PC-3 (cell line): ENCODE data around the gene LIPA.

ENCODE experiments used
- EZH2 ChIP-seq: fragments of 300-600 bp; sonication (generic); IDR thresholded peaks from one replicate; pipeline ENCODE4 v1.6.1; 2017; ENCODE audit warnings: antibody characterized with exemption, mild to moderate bottlenecking, low read length; ENCODE audit not compliant: unreplicated experiment
- EZH2phosphoT487 ChIP-seq: fragments of 300-600 bp; sonication (generic); IDR thresholded peaks from 2 replicates; pipeline ENCODE4 v1.6.1; 2018; ENCODE audit warnings: mild to moderate bottlenecking, antibody characterized with exemption, low read length, borderline replicate concordance
- TF ChIP-seq, protein P1 (sequence below): fragments of 300-600 bp; sonication (generic); conservative IDR thresholded peaks from 2 replicates; pipeline ENCODE4 v1.5.1; 2017; ENCODE audit warnings: antibody characterized with exemption, low read depth, mild to moderate bottlenecking, low read length

DNA sequence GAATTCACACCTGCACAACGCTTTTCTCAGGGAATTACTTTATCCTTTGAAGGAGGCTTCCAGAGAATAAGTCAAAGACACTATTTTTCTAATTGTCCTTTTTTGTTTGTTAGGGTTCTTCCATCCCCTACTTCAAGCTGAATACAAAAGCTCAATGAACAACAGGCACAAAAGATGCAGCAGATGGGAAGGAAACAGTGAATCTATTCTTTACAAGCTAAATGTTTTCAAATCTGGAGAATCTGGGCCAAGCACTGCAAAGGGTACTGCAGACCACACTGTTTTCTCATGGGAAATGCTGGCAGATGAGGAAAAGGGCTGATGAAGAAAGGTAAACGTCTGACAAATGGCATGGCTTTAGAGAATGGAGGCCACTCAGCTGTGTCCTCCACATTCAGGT is 18.5 kb downstream of the LIPA start:
- TF ChIP-seq EZH2phosphoT487 (no peak), EZH2 (no peak)
- TF ChIP-seq, protein P1, sequence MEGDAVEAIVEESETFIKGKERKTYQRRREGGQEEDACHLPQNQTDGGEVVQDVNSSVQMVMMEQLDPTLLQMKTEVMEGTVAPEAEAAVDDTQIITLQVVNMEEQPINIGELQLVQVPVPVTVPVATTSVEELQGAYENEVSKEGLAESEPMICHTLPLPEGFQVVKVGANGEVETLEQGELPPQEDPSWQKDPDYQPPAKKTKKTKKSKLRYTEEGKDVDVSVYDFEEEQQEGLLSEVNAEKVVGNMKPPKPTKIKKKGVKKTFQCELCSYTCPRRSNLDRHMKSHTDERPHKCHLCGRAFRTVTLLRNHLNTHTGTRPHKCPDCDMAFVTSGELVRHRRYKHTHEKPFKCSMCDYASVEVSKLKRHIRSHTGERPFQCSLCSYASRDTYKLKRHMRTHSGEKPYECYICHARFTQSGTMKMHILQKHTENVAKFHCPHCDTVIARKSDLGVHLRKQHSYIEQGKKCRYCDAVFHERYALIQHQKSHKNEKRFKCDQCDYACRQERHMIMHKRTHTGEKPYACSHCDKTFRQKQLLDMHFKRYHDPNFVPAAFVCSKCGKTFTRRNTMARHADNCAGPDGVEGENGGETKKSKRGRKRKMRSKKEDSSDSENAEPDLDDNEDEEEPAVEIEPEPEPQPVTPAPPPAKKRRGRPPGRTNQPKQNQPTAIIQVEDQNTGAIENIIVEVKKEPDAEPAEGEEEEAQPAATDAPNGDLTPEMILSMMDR: no peak
